GM18873 (cell line): ENCODE results near the gene LDHAL6A.

Source experiments
- ATAC-seq: cut with Tn5 transposase; IDR thresholded peaks from one replicate; pipeline ENCODE4 v1.9.1; 2021; ENCODE audit warnings: mild to moderate bottlenecking, moderate library complexity, moderate number of reproducible peaks; ENCODE audit not compliant: unreplicated experiment, low FRiP score

LDHAL6A gene

DNA sequence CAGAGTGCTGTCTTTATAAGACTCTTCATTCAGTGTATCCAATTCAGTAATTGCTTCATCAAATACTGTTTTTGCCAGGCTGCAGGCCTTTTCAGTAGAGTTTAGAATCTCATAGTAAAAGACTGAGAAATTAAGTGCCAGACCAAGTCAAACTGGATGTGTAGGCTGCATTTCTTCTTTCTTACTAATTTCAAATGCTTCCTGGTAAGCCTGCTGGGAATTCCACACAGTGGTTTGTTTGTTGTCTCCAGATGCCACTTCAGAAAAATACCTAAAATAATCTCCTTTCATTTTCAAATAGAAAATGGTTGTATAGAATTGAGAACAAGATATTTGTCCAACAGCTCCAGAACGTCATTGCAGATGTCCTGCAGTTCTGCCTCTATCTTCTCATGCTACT lies 34.7 kb downstream of the LDHAL6A start:
- ATAC-seq, result no peak

DNA sequence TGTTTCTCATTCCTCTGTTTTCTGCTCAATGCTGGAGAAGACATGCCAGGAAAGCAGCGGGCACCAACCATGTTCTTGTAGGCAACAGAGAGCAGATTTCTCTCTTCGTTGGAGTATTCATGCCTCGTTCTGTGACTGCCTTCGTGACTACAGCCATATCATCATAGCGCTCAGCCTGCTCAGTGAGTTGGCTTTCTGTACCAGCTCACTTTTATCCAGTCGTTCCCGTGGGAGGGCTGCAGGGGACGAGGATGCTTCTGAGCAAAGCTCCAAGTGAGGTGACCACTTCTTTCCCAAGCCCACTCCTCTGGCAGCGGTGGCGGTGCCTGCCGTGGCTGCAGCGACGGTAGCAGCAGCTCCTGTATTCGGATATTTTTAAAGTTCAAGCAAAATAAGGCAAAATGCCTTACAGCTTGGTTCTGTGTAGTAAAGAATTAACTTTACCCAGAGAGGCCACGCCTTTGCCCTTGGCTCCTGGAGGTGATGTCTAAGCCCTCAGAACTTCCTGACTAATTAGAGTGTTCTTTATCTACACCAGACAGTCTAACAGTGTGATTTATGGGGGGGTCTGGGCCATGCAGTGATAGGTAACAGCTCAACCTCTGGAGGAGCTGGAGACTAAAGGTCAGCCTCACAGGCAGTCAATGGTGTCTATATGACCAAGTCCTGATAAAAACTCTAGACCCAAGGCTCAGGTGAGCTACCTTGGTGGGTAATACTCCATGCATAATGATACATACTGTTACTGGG lies 35.3 kb downstream of the LDHAL6A start:
- no peak for ATAC-seq

DNA sequence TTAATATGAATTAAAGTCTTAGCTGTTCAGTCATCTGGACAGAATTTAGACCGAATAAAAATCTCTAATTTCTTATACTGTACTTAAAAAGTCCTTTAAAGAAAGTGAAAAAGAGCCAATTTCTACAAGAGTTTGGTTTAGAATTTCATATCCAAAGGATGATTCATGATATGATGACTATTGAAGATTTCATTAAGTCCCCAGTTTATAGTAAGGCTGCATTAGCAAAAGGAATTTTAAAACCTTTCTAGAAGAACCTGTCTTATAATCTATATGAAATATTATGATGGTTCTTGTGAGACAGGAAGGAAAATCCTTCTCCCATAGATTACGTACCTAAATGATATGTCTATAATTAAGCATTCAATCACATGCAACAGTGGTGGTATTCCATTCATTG lies 36.3 kb downstream of the LDHAL6A start:
- no peak for ATAC-seq

DNA sequence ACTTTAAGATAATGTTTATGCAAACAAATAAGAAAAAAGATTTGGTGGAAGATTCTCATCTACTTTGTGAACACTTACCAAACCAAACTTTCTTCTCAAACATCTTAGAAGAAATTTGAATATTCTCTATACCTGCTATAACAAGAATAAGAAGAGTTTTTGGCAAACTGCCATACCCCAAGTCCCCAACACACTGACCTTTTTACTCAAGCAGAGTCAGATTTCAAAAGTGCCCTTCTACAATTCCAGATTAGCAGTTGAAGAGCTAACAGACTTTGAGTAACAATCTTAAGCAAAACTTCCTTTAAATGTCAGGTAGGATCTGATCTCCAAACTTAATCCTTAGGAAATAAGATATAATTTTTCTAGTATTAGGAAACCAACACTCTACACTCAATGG lies 37.2 kb downstream of the LDHAL6A start:
- ATAC-seq, result no peak

DNA sequence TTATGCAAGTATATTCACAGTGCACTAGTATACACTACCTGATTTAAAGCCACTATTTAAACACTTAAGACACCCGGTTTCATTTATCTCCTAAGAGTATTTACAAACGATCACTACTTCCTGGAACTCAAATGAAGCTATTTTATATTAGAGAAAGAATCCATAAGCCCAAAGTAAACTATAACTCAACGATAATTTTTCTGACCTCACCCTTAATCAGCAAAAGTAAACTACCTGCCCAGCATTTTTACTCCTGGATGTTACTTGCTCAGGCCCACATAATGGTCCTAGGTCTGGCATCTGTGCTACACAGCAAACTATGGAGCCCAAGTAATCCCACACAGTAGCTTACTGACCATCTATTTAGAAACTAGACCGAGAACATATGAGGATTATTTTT lies 37.7 kb downstream of the LDHAL6A start:
- ATAC-seq, result no peak

DNA sequence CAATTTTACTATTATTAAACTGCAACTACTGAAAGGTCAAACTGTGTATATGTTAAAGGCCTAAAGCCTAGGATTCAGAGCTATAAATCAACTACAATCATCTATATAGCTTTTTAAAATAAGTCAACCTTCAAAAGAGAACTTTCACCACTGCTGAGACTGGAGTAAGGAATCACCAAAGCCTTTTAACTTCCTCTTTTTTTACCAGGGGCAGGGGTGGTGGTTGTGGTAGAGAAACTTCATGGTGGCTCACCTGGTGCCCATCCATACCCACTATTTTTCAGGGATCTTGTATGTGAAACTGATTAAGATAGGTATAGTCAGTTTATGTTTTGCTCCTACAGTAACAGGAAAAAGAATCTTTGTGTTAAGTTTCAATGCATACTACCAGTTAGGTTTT lies 39.6 kb downstream of the LDHAL6A start:
- no peak for ATAC-seq

DNA sequence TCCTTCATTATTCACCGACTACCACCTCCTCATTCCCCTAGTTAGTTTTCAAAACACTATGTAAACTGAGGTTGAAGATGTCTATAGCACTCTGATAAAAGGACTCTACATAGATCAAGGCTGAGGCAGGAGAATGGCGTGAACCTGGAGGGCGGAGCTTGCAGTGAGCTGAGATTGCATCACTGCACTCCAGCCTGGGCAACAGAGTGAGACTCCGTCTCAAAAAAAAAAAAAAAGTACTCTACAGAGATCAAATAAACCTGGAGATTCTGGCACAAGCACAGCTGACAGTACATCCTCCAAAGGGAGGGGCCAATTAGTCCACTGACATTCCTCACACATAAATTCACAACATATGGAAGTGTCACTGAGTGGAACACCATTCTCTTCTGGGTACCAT lies 40.0 kb downstream of the LDHAL6A start:
- ATAC-seq, result no peak

DNA sequence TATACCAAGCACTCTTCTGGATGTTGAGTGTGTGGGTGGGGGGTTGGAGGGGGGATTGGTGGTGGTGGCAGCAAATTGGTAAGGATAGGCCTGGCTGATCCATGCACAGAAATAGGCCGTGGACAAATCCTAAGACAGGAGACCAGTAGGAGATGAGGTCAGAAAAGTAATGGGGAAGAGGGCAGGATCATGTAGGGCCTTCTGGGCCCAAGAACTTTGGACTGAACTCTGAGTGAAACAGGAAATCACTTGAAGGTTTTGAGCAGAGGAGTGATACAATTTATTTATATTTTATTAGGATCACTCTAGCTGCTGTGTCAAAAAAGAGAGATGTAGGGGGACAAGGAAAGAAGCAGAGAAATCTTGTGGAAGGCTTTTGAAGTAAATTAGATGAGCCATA lies 42.4 kb downstream of the LDHAL6A start:
- no peak for ATAC-seq

DNA sequence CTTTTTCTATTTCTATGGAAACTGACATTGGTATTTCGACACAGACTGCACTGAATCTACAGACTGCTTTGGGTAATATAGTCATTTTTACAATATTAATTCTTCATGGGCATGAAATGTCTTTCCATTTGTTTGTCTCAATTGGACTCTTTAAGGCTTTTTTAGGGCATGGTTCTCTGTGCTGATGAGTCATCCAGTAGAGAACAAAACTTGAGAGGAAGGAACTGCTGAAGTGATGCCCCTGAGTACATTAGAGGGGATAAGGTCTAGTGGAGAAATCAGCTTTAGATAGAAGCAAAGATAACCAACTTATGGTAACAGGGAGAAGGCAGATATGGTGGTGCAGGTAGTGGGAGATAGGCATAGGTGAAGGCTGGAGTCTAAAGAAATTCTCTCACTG lies 46.0 kb downstream of the LDHAL6A start:
- ATAC-seq, result no peak

DNA sequence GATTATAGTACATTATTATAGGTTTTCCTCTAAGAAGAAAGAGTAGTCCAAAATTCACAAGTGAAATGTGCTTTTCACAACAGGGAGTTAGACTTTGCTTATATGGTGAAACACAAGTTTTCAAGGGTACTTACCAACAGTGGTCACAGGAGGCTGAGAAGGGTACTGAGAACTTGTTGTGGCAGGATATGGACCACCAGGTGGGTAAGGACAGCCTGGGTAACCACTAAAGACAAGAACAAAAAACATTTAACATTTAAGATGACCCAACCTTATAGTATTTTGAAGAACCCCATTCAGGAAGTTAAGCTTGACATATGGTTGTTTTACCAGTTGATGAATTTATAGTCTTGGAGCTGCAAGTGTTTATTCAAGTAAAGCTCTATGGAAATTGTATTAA lies 46.7 kb downstream of the LDHAL6A start:
- no peak for ATAC-seq

DNA sequence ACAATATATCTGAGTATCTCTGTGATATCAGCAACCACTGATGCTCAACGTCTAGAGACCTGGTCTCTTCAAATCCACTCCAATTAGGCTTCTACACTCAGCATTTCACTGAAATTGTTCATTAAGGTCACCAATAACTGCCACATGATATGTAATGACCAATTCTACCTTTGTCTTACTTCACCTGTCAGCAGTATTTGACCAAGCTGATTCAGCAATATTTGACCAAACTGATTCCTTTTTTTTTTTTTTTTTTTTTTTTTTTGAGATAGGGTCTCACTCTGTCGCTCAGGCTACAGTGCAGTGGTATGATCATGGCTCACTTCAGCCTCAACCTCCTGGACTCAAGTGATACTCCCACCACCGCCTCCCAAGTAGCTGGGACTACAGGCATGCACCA lies 65.5 kb downstream of the LDHAL6A start:
- no peak for ATAC-seq

DNA sequence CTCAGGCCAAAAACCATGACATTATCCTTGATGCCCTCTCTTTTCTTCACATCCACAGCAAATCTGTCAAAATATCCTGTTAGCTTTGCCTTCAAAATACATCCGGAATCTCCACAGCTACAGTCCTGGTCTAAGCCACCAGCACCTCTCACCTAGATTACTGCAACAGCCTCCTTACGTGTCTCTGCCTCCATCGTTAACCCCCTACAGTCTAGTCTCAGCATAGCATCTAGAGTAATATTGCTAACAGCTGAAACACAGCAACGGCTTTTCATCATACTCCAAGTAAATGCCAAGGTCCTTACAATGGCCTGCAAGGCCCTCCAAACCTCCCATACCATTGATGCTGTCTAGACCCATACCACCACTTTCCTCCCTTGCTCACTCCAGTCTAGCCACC lies 66.7 kb downstream of the LDHAL6A start:
- ATAC-seq, result no peak

DNA sequence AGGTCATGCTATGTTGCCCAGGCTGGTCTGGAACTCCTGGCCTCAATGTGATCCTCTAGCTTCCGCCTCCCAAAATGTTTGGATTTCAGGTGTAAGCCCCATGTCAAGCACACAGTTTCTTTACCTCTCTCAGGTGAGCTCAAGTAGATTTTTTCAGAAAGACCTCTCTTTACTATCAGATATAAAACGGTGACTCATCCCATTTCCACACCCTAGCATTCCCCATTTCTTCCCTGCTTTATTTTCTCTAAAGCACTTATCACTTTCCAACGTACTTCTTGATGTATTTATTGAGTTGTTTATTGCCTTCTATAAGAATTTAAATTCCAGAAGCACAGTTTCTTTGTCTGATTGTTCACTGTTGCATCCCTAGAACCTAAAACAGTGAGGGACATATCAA lies 67.4 kb downstream of the LDHAL6A start:
- ATAC-seq, result no peak

DNA sequence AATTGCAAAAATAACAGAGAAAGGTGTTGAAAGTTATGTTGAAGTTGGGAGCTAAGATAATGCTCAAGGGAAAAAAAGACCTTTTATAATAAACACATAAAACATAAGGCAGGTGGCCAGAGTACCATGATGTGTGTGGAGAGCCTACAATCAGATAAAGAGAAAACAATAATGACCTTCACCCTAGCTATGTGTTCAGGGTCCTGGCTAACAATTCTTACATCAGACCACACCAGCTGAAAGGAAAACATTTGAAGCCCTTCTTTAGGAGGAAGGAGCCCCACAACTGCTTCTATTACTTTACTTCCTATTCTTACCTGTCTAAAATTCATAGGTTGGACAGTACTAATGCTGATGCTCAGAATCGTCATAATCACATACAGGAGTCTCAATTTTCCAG lies 68.6 kb downstream of the LDHAL6A start:
- ATAC-seq, result no peak

DNA sequence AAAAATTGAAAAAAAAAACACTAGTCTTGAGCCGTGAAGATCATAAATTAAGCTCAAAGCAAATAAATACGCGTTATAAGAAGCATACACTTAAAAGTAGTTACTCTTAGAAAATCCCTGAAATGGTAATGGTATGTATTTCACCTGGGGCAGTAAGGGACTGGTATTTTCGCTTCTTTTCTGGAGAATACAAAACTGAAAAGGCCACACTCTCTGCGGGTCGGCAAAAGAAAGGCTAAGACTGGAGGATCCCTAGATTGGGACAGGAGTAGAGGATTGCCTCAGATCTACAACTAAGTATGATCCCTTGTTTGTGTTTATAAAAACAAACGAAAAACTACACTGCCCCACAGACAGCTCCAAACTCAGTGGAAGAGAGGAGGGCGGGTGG lies 70.5 kb downstream of the LDHAL6A start:
- no peak for ATAC-seq

DNA sequence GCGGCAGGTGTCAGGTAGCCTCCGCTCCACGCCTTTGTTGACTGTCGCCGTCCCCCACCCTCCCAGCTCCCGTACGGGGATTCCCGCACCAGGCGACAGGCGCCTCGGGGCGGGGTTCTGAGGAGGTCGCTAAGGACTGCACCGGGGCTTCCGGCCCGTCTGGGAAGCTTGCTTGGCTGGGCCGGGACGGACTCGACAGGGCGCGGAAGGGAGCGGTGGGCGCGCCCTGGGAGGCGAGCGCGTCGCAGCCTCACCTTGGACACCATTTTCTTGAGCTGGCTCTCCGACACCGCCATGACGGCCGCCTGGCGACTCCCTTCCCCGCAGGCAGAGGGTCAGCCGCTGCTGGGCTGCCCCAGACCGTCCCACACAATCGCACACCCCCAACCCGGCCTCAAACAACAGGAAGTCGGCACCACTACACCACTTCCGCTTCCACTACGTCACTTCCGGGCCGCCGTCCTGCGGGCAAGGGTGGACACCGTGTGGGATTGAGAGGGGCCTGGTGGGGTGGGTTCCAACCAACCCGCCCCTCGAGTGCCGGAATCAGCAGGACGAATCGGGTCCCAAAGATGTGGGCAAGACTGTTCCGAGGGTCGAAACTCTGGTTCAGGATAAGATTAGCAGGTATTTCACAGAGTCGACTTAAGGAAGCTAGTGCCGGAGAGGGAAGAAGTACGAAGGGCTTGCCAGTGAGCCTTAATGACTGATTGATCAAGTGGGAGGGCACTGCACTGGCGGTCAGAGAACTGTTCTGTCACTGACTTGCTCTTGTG lies 71.1 kb downstream of the LDHAL6A start, which contains the start of gene TSG101:
TSS of gene TSG101 (minus strand) at position 422 of the 776 bp plus-strand sequence. CDS start at position 296, 126 bp downstream.
- ATAC-seq, result peak; percentile 92

DNA sequence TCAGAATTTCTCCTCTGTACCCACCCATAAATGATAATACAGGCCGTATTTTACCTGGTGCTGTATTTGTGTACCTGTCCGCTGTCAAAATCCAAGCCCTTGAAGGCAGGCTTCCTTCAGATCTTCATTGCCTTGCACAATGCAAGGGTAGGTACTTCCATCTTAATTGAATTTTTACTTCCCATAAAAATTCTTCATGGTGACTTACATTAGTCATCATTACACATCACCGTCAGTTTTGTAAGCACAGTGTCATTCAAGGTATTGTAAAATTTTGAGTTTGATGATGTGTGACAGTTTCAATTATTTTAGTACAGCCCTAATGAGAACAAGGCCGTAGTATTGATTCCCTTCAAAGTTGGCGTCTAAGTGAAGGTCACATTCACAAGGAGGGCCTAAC lies 71.9 kb downstream of the LDHAL6A start:
- ATAC-seq, result no peak
